Cardiac muscle cell (in vitro differentiated cells and primary cell): ENCODE data around the gene CALCOCO1. TPM values are rescaled to one million over a fixed set of nuclear protein-coding genes. Genes with fewer than 3 reads are reported as not detected.
A peak's percentile ranks its signal among the peaks of the same experiment; 100 is the strongest.

Experiments used
- DNase-seq, 2 donors: peaks; one replicate each; pipeline versions ENCODE4 v3.0.0 to v3.0.0-alpha.2; 2010 to 2017; ENCODE audit warnings: low read depth in 1 of 2, low spot score in 1 of 2
- H3K27ac ChIP-seq: fragments of 200-600 bp; sonication (generic); 2 replicates; pipeline ENCODE4 v1.5.1; 2016
- H3K27me3 ChIP-seq: fragments of 200-600 bp; sonication (generic); 2 replicates; pipeline ENCODE4 v1.6.0; 2016; ENCODE audit warnings: control low read depth
- H3K36me3 ChIP-seq: fragments of 200-600 bp; sonication (generic); 2 replicates; pipeline ENCODE4 v1.5.1; 2016; ENCODE audit warnings: control low read depth
- H3K4me1 ChIP-seq: fragments of 200-600 bp; sonication (generic); 2 replicates; pipeline ENCODE4 v1.8.1; 2017; ENCODE audit warnings: low read depth, mild to moderate bottlenecking, mixed run types
- H3K4me3 ChIP-seq: fragments of 200-600 bp; sonication (generic); 2 replicates; pipeline ENCODE4 v1.5.1; 2016; ENCODE audit warnings: mild to moderate bottlenecking
- H3K9me3 ChIP-seq: fragments of 200-600 bp; sonication (generic); 2 replicates; pipeline ENCODE4 v1.5.1; 2017; ENCODE audit warnings: low read depth, mild to moderate bottlenecking, control low read depth
- polyA plus RNA-seq: library from polyadenylated mRNA; unstranded; fragments of >200 nt; fragmentation: Nextera tagmentation; extraction: Ambion mirVana; gene quantifications from 2 replicates; pipeline ENCODE4 v1.2.1, GENCODE V29; 2016
- total RNA-seq: library from RNA; depleted of rRNA; stranded (reverse); fragments of >200 nt; gene quantifications from 2 replicates; pipeline ENCODE4 v1.2.3, GENCODE V29; 2016
- TF ChIP-seq, protein P1 (sequence below): IDR thresholded peaks from 2 replicates; pipeline ENCODE4 v1.5.1; 2012; ENCODE audit warnings: low read depth, mild to moderate bottlenecking, low read length

CALCOCO1 gene
- total and polyA plus RNA-seq, 2 experiments from 2014 or later = 128 to 187 TPM

- no peak overlapping the region for H3K4me3 ChIP-seq
- TF ChIP-seq, protein P1, sequence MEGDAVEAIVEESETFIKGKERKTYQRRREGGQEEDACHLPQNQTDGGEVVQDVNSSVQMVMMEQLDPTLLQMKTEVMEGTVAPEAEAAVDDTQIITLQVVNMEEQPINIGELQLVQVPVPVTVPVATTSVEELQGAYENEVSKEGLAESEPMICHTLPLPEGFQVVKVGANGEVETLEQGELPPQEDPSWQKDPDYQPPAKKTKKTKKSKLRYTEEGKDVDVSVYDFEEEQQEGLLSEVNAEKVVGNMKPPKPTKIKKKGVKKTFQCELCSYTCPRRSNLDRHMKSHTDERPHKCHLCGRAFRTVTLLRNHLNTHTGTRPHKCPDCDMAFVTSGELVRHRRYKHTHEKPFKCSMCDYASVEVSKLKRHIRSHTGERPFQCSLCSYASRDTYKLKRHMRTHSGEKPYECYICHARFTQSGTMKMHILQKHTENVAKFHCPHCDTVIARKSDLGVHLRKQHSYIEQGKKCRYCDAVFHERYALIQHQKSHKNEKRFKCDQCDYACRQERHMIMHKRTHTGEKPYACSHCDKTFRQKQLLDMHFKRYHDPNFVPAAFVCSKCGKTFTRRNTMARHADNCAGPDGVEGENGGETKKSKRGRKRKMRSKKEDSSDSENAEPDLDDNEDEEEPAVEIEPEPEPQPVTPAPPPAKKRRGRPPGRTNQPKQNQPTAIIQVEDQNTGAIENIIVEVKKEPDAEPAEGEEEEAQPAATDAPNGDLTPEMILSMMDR = no peak
- peaks cover 22% of the 10 kb centered on the region for H3K27me3 ChIP-seq
- peaks cover 4% of the 10 kb centered on the region for H3K36me3 ChIP-seq
- no peak overlapping the region for H3K27ac ChIP-seq
- peaks cover 12% of the 10 kb centered on the region for H3K4me1 ChIP-seq
- no peak for DNase-seq
- no peaks in the 10 kb centered on the region for H3K9me3 ChIP-seq
Measured at GRCh38 chr12:53729644-53730043, 2.4 kb upstream of the CALCOCO1 start.

DNA sequence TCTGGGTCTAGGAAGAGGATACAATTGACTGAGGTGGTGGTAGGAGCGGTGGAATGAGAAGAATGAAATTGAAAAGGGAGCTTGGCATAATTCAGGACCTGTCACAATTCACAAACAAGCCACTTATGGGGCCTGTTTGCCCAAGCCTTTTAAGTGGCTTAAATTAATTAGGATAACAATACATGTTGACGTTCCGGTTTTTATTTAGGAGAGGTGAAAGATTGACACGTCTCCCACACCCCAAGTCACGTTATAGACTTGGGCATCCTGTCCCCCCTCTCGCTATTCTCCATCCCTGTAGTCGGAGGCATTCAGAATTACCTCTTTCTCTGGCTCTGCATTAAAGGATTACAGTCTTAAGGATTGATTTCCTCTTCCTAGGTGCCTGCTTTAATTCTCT is 954 bp upstream of the CALCOCO1 start:
- H3K4me3 ChIP-seq = no peak overlapping the region
- no peaks in the 10 kb centered on the region for H3K9me3 ChIP-seq
- DNase-seq = no peak
- peaks cover 6% of the 10 kb centered on the region for H3K36me3 ChIP-seq
- peaks cover 8% of the 10 kb centered on the region for H3K27me3 ChIP-seq
- no peak overlapping the region for H3K27ac ChIP-seq
- TF ChIP-seq, protein P1 = no peak
- H3K4me1 ChIP-seq = peaks cover 12% of the 10 kb centered on the region

DNA sequence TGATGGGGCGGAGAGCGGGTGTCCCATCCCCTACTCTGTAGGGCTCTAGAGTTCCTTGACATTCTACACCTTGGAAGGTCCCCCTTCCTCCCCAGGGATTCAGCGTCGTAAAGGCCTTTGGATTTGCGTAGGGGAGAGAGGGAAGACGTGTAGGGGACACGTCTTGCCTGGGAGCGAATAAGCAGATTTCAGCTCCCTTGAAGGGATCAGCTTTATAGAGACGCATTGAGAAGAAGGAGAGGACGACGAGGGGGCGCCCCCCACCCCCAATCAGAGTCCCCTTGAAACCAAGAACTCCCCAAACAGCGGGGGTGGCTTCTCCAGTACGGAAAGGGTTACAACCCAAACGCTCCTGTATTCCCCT is 324 bp downstream of the CALCOCO1 start:
- H3K27ac ChIP-seq = no peak overlapping the region
- H3K27me3 ChIP-seq = no peaks in the 10 kb centered on the region
- peaks cover 15% of the 10 kb centered on the region for H3K36me3 ChIP-seq
- H3K4me1 ChIP-seq = peaks cover 8% of the 10 kb centered on the region
- TF ChIP-seq, protein P1 = no peak
- no peaks in the 10 kb centered on the region for H3K9me3 ChIP-seq
- peak overlapping the region; percentile 85 for H3K4me3 ChIP-seq
- peak in 1 of 2 donors; percentile 34 for DNase-seq

- no peak for DNase-seq
- TF ChIP-seq, protein P1 = no peak
- Histone ChIP-seq H3K9me3 (no peaks in the 10 kb centered on the region), H3K27me3 (no peaks in the 10 kb centered on the region), H3K36me3 (peaks cover 19% of the 10 kb centered on the region), H3K27ac (no peak overlapping the region), H3K4me1 (peaks cover 8% of the 10 kb centered on the region), H3K4me3 (peak overlapping the region; percentile 85)
Measured at GRCh38 chr12:53726341-53726740, 911 bp downstream of the CALCOCO1 start.

- TF ChIP-seq, protein P1 = no peak
- no peak overlapping the region for H3K27ac ChIP-seq
- no peaks in the 10 kb centered on the region for H3K27me3 ChIP-seq
- DNase-seq = peak in 1 of 2 donors; percentile 19
- H3K4me1 ChIP-seq = peaks cover 8% of the 10 kb centered on the region
- H3K36me3 ChIP-seq = peaks cover 19% of the 10 kb centered on the region
- H3K9me3 ChIP-seq = no peaks in the 10 kb centered on the region
- no peak overlapping the region for H3K4me3 ChIP-seq
Measured at GRCh38 chr12:53725824-53726223, 1.4 kb downstream of the CALCOCO1 start.
